NB4 (cell line): ENCODE results near the gene BICRA.

ENCODE experiments used
- CTCF ChIP-seq: IDR thresholded peaks from one replicate; pipeline ENCODE4 v1.5.1; 2012; ENCODE audit warnings: low read depth, low read length
- MAX ChIP-seq: IDR thresholded peaks from 2 replicates; pipeline ENCODE4 v1.6.1; 2011; ENCODE audit warnings: low read depth, low read length

- no peak for TF ChIP-seq MAX
- no peak for TF ChIP-seq CTCF
Observed at GRCh38 chr19:47603706-47604565, 5.0 kb upstream of the BICRA start.
